GM19351 (cell line): ENCODE measurements around the gene TNRC6A.
"Not testable (repeated sequence)": the region's sequence is repeated elsewhere in the genome, so short reads cannot be mapped to it uniquely, and the experiment has no call there.

ENCODE experiments used
- ATAC-seq: cut with Tn5 transposase; IDR thresholded peaks from one replicate; pipeline ENCODE4 v1.9.1; 2021; ENCODE audit warnings: mild to moderate bottlenecking, moderate library complexity; ENCODE audit not compliant: unreplicated experiment

The TNRC6A gene

DNA sequence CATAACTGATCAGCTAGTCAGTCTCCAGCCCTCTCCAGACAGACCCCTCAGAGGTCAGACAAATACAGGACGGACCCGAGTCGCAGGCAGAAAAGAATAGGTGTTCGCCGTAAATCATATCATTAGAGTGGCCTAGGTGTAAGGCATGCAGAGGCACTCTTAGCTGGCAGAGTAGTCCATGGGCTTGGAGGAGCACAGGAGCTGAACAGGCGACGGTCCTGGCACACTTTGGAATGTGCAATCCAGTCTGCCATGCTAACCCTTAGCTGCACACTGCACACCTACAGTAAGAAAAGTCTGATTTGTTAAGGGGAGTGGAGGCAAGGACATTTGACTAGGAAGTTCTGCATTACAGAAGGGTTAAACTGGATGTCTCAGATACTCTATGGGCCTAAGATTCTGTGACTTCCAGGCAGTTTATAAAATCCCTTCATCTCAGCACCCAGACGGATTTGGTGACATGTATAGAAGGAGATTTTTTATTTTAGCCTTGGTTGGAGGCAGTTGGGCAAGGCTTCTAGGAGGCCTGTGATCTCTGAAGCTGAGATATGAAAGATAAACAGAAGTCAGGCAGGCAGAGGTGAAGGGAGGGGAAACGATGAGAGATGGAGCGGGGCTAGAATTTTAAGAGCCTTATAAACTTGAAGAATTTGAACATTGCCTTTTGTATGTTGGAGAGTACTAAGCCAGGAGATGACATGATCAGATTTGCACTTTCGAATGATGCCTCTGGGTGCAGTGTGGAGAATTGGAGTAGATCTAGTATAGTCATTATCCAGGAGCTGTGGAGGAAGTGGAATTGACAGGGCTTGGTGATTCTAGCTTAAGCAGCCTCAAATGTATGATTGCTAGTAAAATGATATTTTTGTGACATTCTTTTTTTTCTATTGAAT lies 81.7 kb downstream of the TNRC6A start:
- no peak for ATAC-seq

DNA sequence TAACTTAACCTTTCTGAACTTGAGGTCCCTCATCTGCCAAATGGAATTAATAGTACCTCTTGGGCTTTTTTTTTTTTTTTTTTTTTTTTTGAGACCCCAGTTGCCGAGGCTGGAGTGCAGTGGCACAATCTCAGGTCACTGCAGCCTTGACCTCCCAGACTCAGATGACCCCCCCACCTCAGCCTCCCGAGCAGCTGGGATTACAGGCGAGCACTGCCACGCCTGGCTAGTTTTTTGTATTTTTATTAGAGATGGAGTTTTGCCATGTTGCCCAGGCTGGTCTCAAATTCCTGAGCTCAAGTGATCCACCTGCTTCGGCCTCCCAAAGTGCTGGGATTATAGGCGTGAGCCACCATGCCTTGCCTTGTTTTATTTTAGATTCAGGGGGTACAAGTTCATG lies 83.4 kb downstream of the TNRC6A start:
- not testable (repeated sequence) for ATAC-seq

DNA sequence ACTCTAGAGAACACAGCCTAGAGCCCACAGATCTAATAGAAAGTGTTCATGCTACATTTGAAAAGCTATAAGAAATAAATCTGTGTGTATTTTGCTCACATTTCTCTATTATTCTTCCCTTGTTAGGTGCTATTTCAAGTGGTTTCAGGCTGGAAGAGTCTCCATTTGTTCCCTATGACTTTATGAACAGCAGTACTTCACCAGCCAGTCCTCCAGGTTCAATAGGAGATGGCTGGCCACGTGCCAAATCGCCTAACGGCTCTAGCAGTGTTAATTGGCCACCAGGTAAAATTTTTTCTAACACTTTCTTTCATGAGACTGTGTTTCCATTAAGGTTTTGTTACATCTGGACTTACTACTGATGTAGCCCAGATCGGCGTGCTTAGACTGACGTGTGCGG lies 85.6 kb downstream of the TNRC6A start:
- no peak for ATAC-seq

DNA sequence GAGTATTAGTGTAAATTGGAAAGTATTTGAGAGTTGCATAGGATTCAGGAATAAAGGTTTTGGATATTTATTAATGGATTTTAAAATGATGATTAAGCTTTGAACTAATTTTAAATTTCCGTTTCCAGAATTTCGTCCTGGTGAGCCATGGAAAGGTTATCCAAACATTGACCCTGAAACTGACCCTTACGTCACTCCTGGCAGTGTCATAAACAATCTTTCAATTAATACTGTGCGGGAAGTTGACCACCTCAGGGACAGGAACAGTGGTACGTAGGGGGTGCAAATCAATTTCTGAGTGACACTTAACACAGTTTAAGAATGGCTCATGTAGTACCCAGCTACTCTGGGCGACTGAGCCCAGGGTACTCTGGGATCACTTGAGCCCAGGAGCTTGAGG lies 87.2 kb downstream of the TNRC6A start:
- ATAC-seq: no peak

DNA sequence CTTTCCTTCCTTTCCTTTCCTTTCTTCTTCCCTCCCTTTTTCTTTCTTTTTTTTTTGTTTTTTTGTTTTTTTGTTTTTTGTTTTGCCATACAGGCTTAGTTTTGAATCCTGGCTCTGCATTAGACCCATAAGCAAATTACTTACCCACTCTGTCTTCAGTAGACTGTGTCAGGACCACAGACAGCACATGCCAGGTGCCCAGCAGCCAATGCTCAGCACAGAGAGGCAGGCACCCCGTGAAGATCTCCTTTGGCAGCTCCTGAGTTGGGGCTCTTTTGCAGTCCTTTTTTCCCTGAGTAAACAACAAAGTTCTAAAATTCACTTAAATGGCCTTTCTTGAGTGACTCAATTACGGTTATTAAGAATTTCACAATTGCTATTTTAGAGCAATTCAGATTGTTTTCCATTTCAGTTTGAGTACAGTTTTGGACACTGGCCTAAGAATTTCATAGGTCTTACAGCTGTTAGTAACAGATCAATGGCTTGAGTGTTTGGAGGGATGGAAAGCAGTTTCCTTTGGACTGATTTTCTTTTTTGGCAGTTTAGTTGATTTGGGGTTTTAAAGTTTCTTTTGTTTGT lies 90.1 kb downstream of the TNRC6A start:
- ATAC-seq: no peak

DNA sequence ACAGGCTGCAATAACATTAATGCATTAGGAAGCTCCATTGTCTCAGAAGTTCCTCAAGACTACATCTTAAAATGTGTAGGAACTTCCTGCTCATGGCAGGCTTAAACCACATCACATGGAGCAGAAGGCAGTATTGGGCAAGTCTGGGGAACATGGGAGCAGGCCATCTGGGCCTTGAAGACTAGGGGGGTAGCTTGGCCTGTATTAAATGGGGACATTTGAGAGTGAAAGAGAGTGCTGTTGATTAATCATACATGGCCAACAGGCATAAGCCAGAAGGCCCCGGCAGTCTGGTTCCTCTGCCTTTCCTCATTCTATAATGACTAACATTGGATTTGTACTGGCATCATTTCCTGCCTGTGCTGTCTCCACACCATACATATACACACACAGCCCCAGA lies 91.1 kb downstream of the TNRC6A start:
- ATAC-seq: no peak

DNA sequence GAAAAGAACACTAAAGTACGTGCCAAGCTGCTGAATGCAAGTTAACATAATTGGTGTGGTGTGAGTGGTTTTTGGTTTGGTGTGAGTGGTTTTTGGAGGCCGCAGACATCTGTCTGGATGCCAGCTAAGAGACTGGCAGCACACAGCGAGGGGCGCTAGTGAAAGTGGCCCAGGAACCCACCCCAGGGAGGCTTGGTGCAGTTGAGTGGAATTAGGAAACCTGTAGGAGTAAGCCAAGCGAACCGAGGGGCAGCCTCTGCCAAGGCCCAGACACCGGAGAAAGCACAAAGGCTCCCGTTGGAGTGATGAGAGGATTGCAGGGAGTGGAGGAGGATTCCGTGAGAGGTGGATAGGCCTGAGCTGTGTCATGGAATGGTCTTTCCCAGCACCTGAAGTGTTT lies 91.7 kb downstream of the TNRC6A start:
- no peak for ATAC-seq

DNA sequence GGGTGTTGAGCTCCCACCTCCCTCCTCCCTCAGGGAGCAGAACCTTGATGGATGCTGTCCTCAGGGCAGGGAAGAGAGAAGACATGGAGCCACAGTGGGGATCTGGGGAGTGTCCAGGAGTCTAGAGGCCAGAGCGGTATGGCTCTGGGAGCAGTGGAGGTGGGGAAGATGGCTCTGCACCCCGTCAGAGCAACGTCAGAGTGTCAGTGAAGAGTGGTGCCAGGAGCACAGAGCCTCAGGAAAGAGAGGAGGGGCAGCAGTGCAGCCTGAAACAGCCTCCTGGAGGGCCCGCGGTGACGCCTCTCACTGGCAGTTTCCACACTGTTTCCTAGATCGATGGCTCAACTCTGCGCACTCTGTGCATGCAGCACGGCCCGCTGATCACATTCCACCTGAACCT lies 93.1 kb downstream of the TNRC6A start:
- ATAC-seq: no peak

DNA sequence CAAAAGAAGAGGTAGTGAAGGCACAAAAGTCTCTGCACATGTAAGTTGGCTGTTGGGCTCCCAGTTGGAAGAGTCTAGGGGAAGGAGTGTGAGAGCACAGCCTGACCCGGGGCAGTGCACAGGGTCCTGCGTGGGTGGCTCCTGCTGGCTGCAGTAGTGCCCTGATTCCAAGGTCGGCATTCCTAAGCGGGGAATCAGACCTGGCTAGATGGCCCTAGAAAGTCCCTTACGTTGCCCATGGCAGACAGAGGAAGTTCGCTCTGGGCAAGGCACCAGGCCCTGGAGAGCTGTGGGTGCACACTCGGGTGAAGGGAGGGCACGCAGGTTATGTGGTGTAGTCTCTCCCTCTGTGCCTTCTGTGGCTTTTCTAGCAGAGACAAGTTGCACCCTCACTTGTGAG lies 93.5 kb downstream of the TNRC6A start:
- no peak for ATAC-seq

DNA sequence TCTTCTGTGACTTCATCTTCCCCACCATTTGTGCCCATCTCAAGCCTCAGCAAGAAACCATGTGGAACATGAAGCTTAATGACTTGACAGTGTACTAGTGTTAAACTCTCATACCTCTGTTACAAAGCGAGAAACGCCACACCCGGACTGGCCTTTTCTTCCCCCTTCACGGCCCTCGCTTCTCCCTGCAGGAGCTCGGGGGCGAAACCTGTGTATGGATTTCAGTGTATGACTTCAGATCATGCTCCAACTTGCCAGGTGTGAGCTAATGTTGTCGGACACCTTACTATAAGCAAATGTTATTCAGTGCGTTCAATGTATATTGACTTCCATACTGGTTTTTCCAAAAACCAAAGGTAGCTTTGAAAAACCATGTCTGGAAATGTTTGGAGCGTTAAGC lies 96.2 kb downstream of the TNRC6A start:
- no peak for ATAC-seq

DNA sequence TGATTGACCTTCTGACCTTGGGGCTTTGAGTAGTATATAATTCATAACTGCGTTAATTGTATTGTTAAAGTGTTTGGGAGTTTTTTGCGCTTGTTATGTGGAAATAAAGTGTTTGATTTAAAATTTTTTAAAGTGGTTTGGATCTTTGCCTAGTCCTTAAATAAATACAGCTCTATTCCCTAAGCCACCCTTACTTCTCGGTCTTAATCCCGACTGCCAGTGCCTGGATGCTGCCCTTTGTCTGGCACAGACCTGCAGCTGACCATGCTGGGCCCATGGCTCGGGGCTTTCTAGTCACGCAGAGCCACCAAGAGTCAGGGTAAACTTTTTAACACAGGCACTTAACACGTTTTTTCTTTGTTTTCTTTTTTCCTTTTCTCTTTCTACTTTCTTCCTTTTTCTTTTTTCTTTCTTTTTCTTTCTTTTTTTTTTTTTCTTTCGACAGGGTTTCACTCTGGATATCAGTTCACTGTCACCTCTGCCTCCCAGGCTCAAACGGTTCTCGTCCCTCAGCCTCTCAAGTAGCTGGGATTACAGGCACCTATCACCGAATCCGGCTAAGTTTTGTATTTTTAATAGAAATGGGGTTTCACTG lies 96.7 kb downstream of the TNRC6A start:
- no peak for ATAC-seq

DNA sequence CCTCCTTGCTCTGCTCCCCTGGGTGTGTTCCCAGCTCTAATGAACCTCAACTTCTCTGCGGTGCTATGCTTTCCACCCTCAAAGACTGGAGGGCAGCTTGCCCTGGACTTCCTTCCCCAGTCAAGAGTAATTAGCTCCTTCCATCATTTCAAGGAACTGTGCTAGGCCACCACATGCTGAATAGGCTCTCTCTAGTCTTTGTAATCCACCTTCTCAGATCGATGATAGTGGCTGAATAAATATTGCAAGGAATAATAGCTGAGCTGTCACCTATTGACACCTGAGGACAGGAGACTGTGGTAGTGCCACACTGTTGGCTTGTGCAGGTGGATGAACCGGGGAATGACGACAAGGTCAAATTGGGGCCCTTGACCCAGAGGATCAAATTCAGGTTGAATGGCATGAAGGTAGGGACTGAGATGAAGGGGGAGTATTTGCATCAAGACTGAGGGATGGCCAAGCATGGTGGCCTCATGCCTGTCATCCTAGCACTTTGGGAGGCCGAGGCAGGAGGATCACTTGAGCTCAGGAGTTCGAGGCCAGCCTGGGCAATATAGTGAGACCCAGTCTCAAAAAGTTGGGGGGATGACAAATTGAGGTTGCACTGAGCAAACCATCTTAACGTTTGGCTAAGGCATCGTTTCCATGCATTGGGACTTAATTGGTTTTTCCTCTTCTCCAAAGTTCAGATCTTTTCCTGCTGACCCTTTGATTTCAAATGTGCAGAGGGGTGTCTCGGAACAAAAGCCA lies 97.5 kb downstream of the TNRC6A start:
- ATAC-seq: no peak

DNA sequence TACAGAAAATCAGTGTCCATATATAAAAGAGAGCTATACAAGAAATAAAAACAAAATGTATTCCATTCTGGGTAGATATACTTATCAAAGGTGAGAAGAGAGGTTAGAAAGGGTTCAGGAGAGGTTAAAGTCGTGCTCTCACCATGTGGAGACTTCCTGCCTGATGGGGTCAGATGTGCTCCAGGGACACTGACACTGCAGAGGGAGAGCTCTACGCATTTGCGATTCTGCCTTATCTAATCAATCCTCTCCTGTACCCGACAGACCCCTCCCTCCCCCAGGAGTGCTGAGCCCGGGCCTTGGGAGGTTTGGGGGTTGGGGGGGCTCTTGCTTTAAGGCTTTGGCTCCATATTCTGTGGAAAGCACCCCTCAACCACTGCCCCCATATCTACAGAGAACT lies 99.7 kb downstream of the TNRC6A start:
- ATAC-seq: no peak

DNA sequence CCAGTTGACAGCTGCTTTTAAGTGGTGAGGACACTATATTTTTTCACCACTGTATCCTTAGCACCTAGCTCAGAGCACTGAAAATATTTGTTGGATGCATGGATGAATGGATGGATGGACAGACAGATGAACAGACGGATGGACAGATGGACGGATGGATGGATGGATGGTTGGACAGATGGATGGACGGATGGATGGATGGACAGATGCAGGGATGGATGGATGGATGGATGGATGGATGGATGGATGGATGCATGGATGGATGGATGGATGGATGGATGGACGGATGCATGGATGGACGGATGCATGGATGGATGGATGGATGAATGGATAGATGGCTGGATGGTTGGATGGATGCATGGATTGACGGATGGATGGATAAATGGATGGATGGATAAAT lies 103.9 kb downstream of the TNRC6A start:
- no peak for ATAC-seq

DNA sequence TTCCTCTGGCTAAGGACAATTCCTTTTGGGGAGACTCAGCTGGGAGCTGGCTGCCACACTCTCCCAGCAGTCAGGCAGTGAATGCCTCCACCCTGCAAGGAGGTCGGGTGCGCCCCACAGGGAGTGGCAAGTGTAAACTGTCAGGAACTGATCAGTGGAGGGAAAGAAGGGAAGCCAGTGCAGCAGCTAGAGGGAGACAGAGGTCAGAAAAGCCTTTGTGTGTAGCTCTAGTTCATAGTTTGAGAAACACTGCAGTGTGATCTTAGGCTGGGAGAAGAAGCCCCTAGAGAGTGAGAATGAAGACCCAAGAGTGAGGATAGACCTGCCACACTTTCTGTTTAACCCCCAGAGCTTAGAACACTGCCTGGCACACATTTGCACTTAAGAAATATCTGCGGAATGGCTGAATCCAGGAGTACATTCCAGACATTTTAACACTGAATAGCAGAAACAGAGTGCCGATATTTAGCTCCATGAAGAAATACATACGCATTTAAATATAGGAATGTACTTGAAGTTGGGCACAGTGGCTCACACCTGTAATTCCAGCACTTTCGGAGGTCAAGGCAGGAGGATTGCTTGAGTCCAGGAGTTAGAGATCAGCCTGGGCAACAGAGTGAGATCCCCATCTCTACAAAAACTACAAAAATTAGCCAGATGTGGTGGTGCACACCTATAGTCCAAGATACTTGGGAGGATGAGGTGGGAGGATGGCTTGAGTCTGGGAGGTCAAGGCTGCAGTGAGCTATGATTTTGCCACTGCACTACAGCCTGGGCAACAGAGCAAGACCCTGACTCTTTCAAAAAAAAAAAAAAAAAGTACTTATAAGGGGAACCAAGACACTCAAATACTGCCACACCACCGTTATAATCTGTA lies 105.2 kb downstream of the TNRC6A start:
- no peak for ATAC-seq

DNA sequence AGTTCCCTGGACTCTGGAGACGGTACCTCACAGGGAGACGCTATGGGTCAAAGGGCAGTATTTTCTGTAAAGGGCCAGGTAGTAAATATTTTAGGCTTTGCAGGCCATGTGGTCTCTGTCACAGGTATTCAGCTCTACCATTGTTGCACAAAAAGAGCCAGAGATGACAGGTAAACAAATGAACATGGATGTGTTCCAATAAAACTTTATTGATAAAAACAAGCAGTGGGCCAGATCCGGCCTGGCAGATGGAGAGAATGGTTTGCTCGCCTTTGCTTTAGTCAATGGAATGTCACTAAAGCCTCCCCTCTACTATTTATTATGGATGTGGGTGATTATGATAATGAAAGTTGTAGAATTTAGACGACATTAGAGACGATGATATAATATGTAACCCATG lies 107.4 kb downstream of the TNRC6A start:
- no peak for ATAC-seq

DNA sequence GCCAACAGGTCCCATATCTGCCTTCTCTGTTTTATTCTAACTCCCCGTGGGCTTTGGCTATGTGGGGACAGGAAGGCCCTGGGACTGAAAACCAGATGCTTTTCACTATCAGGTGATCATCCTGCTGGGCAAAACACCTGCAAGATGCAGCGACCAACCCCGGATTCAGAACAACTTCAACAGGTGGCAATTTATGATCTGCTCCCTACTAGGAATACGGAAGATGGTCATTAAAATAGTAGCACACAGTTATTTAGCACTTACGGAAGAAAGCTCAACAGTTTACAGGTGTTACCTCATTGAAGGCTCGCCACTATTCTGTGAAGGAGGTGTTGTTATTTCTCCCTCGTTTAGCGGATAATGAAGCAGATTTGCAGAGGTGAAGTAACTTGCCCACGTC lies 108.5 kb downstream of the TNRC6A start:
- ATAC-seq: no peak

DNA sequence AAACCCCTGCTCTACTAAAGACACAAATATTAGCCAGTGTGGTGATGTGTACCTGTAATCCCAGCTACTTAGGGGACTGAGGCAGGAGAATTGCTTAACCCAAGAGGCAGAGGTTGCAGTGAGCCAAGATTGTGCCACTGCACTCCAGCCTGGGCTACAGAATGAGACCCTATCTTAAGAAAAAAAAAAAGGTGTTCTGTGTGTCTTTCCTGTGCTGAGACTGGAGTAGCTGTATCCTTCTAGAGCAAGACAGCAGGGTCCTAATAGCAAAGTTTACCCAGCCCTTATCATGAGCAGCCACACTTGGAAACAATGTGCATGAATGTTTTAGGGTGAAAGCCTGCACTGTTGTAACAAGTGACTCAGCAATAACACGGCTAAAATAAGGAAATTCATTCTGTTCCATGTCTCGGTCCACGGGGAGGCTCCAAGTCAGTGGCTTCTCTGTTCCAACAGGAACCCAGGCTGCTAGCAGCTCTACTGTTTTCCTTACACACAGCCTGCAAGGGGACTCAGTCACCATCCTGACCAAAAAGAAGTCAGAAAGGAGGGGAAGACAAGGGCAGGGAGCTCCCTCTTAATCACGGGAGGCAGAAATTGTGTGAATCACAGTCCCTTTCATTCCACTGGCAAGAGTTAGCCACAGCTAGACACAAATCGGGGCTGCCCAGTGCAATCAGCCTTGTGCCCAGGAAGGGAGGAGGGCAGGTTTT lies 109.3 kb downstream of the TNRC6A start:
- no peak for ATAC-seq

DNA sequence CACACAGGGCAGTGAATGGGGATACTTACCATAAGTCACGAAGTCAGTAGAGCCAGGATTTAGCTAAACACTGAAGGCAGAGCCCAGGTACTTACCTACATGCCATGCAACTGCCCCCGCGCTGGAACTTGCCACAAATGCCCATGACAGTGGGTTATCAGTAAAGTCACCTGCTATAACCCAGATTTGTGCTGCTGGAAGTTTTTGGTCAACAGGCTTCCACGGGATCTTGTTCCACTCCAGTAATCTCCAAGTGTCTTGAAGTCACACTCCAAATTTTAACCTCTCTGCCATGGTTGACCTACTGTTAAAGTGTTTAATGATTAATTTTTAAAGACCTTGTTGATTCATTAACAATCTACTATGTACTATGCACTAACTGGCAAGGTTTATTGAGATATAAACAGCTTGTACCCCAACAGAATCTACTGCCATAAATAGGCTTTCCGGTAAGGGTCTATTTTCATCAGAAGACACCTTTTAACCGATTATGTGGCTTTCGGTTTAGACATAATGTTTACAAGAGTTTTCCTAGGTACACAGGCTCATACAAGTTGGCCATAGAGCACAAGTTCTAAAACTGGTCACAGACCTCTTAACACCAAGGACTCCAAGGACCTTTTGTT lies 110.0 kb downstream of the TNRC6A start:
- no peak for ATAC-seq

DNA sequence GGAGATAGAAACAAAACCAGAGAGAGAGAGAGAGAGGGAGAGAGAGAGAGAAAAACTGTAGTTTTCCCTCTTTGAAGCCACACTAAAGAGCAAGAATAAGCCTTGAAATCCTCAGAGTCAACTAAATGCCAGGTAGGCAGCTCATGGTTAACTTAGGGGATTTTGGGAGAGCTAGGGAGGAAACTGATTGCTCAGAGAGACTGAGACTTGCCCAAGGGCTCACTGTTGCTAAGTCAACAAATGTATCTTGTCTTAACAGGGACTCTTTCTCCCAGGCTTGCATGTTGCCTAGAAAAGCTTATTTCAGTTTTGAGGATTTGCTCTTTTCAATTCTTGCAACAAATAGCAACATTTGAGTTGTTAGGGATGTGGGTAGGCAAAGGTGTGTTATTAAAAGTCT lies 111.8 kb downstream of the TNRC6A start:
- ATAC-seq: no peak
